ENCODE results near the gene TMEM164. TPM values are rescaled to one million over a fixed set of nuclear protein-coding genes. Genes with fewer than 3 reads are reported as not detected.

TMEM164 gene
- total and polyA plus RNA-seq, 2 experiments from 2014 or later = 3.4 to 17.2 TPM

DNA sequence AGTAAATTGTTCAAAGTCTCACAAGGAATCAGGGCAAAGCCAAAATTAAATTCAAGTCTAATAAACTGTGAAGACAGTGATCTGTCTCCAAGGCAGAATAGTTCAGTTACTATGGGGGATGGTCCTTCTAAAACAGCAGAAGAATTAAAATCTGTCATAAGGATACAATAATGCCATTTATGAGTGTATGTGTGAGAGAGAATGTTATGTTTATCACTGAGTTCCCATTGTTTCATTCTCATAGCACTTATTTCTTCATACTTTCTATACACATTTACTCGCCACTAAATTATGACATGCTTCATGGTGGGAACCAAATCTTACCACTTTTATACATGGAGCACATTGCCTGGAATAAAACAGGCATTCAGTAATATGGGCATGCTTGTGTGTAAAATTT, 212.5 kb downstream of the TMEM164 start (continued):
- no peak for TF ChIP-seq EZH2 (IDR thresholded peaks at IDR 0.05; ENCODE audit: low read depth, unreplicated experiment)

DNA sequence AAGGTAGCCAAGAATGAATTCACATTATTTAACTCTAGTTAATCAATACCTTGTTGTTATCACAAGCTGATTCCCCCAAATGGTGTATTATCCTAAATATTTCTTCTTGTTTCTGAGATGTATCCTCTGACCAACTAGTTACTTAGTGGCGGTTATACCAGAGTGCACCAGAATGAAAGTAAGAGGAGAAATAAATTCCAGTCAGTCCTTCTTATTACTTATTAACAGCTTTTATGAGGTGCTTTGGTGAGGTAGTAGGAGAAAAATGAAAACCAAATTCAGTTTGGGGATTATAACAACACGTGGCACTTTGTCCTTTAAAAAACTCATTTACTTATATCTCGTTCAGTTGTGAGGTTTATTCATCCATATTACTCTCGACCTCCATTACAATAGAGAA, 213.1 kb downstream of the TMEM164 start:
- Histone ChIP-seq H3K4me3 (no peak overlapping the region), H2AFZ (no peak overlapping the region), H3K4me1 (ENCODE audit: insufficient read depth) (no peaks in the 10 kb centered on the region; the same call in 1 of the 2 replicates), H3K4me2 (no peak overlapping the region), H3K79me2 (replicated peaks; ENCODE audit: insufficient read depth) (no peaks in the 10 kb centered on the region; the same call in 1 of the 2 replicates), H3F3A (replicated peaks; ENCODE audit: low read depth) (no peaks in the 10 kb centered on the region), H3K9me2 (ENCODE audit: insufficient read depth) (no peaks in the 10 kb centered on the region), H3K27ac (ENCODE audit: low read depth) (no peak overlapping the region), H4K20me1 (replicated peaks; ENCODE audit: insufficient read depth) (no peaks in the 10 kb centered on the region; the same call in none of the 2 replicates), H3K36me3 (ENCODE audit: insufficient read depth) (no peaks in the 10 kb centered on the region; the same call in 1 of the 2 replicates), H3K27me3 (ENCODE audit: insufficient read depth) (no peaks in the 10 kb centered on the region)
- Mint-ChIP-seq H3K9me3 (no peaks in the 10 kb centered on the region), H3K27me3 (ENCODE audit: insufficient read depth, low read depth, poor library complexity) (peaks cover 2% of the 10 kb centered on the region), H3K4me3 (no peak overlapping the region), H3K36me3 (ENCODE audit: low read depth) (no peaks in the 10 kb centered on the region), H3K4me1 (no peaks in the 10 kb centered on the region; the same call in 2 of the 3 replicates), H3K27ac (no peak overlapping the region)
- DNase-seq (ENCODE audit: low spot score) (no peak), ATAC-seq (no peak)
- no peak for TF ChIP-seq CREB1 (CRISPR knock-in tag; IDR thresholded peaks at IDR 0.05; ENCODE audit: low read depth)
- TF ChIP-seq JUNB (IDR thresholded peaks at IDR 0.05; ENCODE audit: unreplicated experiment) = no peak
- TF ChIP-seq ZNF331 (CRISPR knock-in tag; IDR thresholded peaks at IDR 0.05; ENCODE audit: low read depth) = no peak
- TF ChIP-seq, protein P1, sequence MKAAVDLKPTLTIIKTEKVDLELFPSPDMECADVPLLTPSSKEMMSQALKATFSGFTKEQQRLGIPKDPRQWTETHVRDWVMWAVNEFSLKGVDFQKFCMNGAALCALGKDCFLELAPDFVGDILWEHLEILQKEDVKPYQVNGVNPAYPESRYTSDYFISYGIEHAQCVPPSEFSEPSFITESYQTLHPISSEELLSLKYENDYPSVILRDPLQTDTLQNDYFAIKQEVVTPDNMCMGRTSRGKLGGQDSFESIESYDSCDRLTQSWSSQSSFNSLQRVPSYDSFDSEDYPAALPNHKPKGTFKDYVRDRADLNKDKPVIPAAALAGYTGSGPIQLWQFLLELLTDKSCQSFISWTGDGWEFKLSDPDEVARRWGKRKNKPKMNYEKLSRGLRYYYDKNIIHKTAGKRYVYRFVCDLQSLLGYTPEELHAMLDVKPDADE (IDR thresholded peaks at IDR 0.05) = no peak

DNA sequence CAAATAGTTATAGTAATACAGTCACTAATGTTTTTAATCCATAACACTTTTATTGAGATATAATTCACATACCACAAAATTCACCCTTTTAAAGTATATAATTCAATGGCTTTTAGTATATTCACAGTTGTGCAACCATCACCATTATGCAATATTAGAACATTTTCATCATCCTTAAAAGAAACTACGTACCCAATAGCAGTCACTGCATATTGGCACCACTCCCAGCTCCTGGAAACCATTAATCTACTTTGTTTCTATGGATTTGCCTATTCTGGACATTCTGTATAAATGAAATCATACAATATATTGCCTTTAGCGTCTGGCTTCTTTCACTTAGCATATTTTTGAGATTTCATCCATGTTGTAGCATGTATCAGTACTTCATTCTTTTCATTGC, 215.7 kb downstream of the TMEM164 start:
- Mint-ChIP-seq H3K27me3 (ENCODE audit: insufficient read depth, low read depth, poor library complexity) (peaks cover 2% of the 10 kb centered on the region), H3K4me3 (no peak overlapping the region), H3K27ac (no peak overlapping the region), H3K9me3 (no peaks in the 10 kb centered on the region), H3K4me1 (peaks cover 3% of the 10 kb centered on the region; the same call in 2 of the 3 replicates), H3K36me3 (ENCODE audit: low read depth) (no peaks in the 10 kb centered on the region; the same call in 2 of the 3 replicates)
- DNase-seq (ENCODE audit: low spot score) (no peak), ATAC-seq (no peak)
- Histone ChIP-seq H3F3A (replicated peaks; ENCODE audit: low read depth) (no peaks in the 10 kb centered on the region), H3K9me2 (ENCODE audit: insufficient read depth) (no peaks in the 10 kb centered on the region), H3K36me3 (ENCODE audit: insufficient read depth) (no peaks in the 10 kb centered on the region; the same call in 1 of the 2 replicates), H3K4me1 (ENCODE audit: insufficient read depth) (no peaks in the 10 kb centered on the region; the same call in 1 of the 2 replicates), H3K27ac (ENCODE audit: low read depth) (no peak overlapping the region), H2AFZ (no peak overlapping the region), H3K27me3 (ENCODE audit: insufficient read depth) (no peaks in the 10 kb centered on the region), H4K20me1 (replicated peaks; ENCODE audit: insufficient read depth) (no peaks in the 10 kb centered on the region; the same call in none of the 2 replicates), H3K4me2 (no peak overlapping the region), H3K4me3 (no peak overlapping the region), H3K79me2 (replicated peaks; ENCODE audit: insufficient read depth) (no peaks in the 10 kb centered on the region; the same call in 1 of the 2 replicates)
- TF ChIP-seq STAT1 (IDR thresholded peaks at IDR 0.05; ENCODE audit: unreplicated experiment) (no peak), EZH2phosphoT487 (IDR thresholded peaks at IDR 0.05; ENCODE audit: unreplicated experiment) (no peak), ZNF331 (CRISPR knock-in tag; IDR thresholded peaks at IDR 0.05; ENCODE audit: low read depth) (no peak), CREB1 (CRISPR knock-in tag; IDR thresholded peaks at IDR 0.05; ENCODE audit: low read depth) (no peak), JUNB (IDR thresholded peaks at IDR 0.05; ENCODE audit: unreplicated experiment) (no peak)
- TF ChIP-seq, protein P2, sequence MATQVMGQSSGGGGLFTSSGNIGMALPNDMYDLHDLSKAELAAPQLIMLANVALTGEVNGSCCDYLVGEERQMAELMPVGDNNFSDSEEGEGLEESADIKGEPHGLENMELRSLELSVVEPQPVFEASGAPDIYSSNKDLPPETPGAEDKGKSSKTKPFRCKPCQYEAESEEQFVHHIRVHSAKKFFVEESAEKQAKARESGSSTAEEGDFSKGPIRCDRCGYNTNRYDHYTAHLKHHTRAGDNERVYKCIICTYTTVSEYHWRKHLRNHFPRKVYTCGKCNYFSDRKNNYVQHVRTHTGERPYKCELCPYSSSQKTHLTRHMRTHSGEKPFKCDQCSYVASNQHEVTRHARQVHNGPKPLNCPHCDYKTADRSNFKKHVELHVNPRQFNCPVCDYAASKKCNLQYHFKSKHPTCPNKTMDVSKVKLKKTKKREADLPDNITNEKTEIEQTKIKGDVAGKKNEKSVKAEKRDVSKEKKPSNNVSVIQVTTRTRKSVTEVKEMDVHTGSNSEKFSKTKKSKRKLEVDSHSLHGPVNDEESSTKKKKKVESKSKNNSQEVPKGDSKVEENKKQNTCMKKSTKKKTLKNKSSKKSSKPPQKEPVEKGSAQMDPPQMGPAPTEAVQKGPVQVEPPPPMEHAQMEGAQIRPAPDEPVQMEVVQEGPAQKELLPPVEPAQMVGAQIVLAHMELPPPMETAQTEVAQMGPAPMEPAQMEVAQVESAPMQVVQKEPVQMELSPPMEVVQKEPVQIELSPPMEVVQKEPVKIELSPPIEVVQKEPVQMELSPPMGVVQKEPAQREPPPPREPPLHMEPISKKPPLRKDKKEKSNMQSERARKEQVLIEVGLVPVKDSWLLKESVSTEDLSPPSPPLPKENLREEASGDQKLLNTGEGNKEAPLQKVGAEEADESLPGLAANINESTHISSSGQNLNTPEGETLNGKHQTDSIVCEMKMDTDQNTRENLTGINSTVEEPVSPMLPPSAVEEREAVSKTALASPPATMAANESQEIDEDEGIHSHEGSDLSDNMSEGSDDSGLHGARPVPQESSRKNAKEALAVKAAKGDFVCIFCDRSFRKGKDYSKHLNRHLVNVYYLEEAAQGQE (IDR thresholded peaks at IDR 0.05; ENCODE audit: unreplicated experiment) = no peak
- TF ChIP-seq, protein P3, sequence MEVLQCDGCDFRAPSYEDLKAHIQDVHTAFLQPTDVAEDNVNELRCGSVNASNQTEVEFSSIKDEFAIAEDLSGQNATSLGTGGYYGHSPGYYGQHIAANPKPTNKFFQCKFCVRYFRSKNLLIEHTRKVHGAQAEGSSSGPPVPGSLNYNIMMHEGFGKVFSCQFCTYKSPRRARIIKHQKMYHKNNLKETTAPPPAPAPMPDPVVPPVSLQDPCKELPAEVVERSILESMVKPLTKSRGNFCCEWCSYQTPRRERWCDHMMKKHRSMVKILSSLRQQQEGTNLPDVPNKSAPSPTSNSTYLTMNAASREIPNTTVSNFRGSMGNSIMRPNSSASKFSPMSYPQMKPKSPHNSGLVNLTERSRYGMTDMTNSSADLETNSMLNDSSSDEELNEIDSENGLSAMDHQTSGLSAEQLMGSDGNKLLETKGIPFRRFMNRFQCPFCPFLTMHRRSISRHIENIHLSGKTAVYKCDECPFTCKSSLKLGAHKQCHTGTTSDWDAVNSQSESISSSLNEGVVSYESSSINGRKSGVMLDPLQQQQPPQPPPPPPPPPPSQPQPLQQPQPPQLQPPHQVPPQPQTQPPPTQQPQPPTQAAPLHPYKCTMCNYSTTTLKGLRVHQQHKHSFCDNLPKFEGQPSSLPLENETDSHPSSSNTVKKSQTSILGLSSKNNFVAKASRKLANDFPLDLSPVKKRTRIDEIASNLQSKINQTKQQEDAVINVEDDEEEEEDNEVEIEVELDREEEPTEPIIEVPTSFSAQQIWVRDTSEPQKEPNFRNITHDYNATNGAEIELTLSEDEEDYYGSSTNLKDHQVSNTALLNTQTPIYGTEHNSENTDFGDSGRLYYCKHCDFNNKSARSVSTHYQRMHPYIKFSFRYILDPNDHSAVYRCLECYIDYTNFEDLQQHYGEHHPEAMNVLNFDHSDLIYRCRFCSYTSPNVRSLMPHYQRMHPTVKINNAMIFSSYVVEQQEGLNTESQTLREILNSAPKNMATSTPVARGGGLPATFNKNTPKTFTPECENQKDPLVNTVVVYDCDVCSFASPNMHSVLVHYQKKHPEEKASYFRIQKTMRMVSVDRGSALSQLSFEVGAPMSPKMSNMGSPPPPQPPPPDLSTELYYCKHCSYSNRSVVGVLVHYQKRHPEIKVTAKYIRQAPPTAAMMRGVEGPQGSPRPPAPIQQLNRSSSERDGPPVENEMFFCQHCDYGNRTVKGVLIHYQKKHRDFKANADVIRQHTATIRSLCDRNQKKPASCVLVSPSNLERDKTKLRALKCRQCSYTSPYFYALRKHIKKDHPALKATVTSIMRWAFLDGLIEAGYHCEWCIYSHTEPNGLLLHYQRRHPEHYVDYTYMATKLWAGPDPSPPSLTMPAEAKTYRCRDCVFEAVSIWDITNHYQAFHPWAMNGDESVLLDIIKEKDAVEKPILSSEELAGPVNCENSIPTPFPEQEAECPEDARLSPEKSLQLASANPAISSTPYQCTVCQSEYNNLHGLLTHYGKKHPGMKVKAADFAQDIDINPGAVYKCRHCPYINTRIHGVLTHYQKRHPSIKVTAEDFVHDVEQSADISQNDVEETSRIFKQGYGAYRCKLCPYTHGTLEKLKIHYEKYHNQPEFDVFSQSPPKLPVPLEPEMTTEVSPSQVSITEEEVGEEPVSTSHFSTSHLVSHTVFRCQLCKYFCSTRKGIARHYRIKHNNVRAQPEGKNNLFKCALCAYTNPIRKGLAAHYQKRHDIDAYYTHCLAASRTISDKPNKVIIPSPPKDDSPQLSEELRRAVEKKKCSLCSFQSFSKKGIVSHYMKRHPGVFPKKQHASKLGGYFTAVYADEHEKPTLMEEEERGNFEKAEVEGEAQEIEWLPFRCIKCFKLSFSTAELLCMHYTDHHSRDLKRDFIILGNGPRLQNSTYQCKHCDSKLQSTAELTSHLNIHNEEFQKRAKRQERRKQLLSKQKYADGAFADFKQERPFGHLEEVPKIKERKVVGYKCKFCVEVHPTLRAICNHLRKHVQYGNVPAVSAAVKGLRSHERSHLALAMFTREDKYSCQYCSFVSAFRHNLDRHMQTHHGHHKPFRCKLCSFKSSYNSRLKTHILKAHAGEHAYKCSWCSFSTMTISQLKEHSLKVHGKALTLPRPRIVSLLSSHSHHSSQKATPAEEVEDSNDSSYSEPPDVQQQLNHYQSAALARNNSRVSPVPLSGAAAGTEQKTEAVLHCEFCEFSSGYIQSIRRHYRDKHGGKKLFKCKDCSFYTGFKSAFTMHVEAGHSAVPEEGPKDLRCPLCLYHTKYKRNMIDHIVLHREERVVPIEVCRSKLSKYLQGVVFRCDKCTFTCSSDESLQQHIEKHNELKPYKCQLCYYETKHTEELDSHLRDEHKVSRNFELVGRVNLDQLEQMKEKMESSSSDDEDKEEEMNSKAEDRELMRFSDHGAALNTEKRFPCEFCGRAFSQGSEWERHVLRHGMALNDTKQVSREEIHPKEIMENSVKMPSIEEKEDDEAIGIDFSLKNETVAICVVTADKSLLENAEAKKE (CRISPR knock-in tag; IDR thresholded peaks at IDR 0.05) = no peak
